Neutrophil (primary cell): ENCODE data around the gene FOXK2.
"Not testable (repeated sequence)": the region's sequence is repeated elsewhere in the genome, so short reads cannot be mapped to it uniquely, and the experiment has no call there.

ENCODE experiments used
- H3K27ac ChIP-seq: fragments of 200-600 bp; sonication (generic); 2 replicates; pipeline ENCODE4 v1.5.1; 2016; ENCODE audit warnings: mild to moderate bottlenecking, moderate library complexity
- H3K27me3 ChIP-seq: fragments of 200-600 bp; sonication (generic); 2 replicates; pipeline ENCODE4 v1.6.0; 2016; ENCODE audit warnings: mild to moderate bottlenecking
- H3K36me3 ChIP-seq: fragments of 200-600 bp; sonication (generic); 2 replicates; pipeline ENCODE4 v1.5.1; 2017
- H3K4me1 ChIP-seq, 2 experiments: fragments of 200-600 bp in 1 of 2; sonication (generic) in 1 of 2; 1 replicate in 1 of 2; 2 replicates in 1 of 2; pipeline versions ENCODE4 v1.5.1 to v1.6.1; 2013 to 2016; ENCODE audit warnings: low read depth in 1 of 2, low read length in 1 of 2, mild to moderate bottlenecking in 1 of 2, moderate library complexity in 1 of 2; ENCODE audit not compliant: control insufficient read depth in 1 of 2, insufficient read depth in 1 of 2
- H3K4me3 ChIP-seq, 2 experiments: fragments of 200-600 bp in 1 of 2; sonication (generic) in 1 of 2; 1 replicate in 1 of 2; 2 replicates in 1 of 2; pipeline ENCODE4 v1.5.1; 2013 to 2016; ENCODE audit warnings: low read depth in 1 of 2, low read length in 1 of 2, mild to moderate bottlenecking in 1 of 2, moderate library complexity in 1 of 2
- H3K9me3 ChIP-seq: fragments of 200-600 bp; sonication (generic); 2 replicates; pipeline ENCODE4 v1.5.1; 2016
- CTCF ChIP-seq: fragments of 200-600 bp; sonication (generic); IDR thresholded peaks from 2 replicates; pipeline ENCODE4 v1.5.1; 2016; ENCODE audit warnings: antibody characterized with exemption

The FOXK2 gene

GRCh38 chr17:82551779-82552457, 32.4 kb downstream of the FOXK2 start:
- H3K9me3 ChIP-seq = no peaks in the 10 kb centered on the region
- H3K4me3 ChIP-seq = no peak overlapping the region
- peaks cover 49 to 50% of the 10 kb centered on the region in 2 experiments for H3K4me1 ChIP-seq
- H3K27ac ChIP-seq = peak overlapping the region; percentile 53
- no peaks in the 10 kb centered on the region for H3K27me3 ChIP-seq
- peak; percentile 70 for TF ChIP-seq CTCF
- no peaks in the 10 kb centered on the region for H3K36me3 ChIP-seq

- H3K4me1 ChIP-seq = peaks cover 49 to 50% of the 10 kb centered on the region in 2 experiments
- no peak overlapping the region for H3K27ac ChIP-seq
- H3K27me3 ChIP-seq = no peaks in the 10 kb centered on the region
- H3K9me3 ChIP-seq = no peaks in the 10 kb centered on the region
- H3K36me3 ChIP-seq = no peaks in the 10 kb centered on the region
- no peak overlapping the region for H3K4me3 ChIP-seq
- no peak for TF ChIP-seq CTCF
These were observed 33.0 kb downstream of the FOXK2 start for GRCh38 chr17:82552580-82552979.

GRCh38 chr17:82553210-82553930, 33.8 kb downstream of the FOXK2 start:
- Histone ChIP-seq H3K4me3 (no peak overlapping the region), H3K4me1 (peaks cover 42 to 46% of the 10 kb centered on the region in 2 experiments), H3K36me3 (no peaks in the 10 kb centered on the region), H3K9me3 (no peaks in the 10 kb centered on the region), H3K27ac (no peak overlapping the region), H3K27me3 (no peaks in the 10 kb centered on the region)
- no peak for TF ChIP-seq CTCF

GRCh38 chr17:82557510-82557909, 38.0 kb downstream of the FOXK2 start:
- H3K9me3 ChIP-seq, H3K27me3 ChIP-seq: not testable (repeated sequence)
- peaks cover 13 to 17% of the 10 kb centered on the region in 2 experiments for H3K4me1 ChIP-seq

GRCh38 chr17:82559566-82560251, 40.2 kb downstream of the FOXK2 start:
- Histone ChIP-seq H3K27me3 (no peaks in the 10 kb centered on the region), H3K4me3 (no peak overlapping the region), H3K36me3 (peaks cover under 1% of the 10 kb centered on the region), H3K4me1 (peaks cover 8 to 11% of the 10 kb centered on the region in 2 experiments), H3K9me3 (no peaks in the 10 kb centered on the region), H3K27ac (no peak overlapping the region)
- no peak for TF ChIP-seq CTCF

More at GRCh38 chr17:82557510-82557909, 38.0 kb downstream of the FOXK2 start:
- H3K36me3 ChIP-seq, H3K27ac ChIP-seq, H3K4me3 ChIP-seq: not testable (repeated sequence)
